HG03558 (cell line): ENCODE measurements around the gene TMOD1.
A peak's percentile ranks its signal among the peaks of the same experiment; 100 is the strongest.
"Not testable (repeated sequence)": the region's sequence is repeated elsewhere in the genome, so short reads cannot be mapped to it uniquely, and the experiment has no call there.

ENCODE experiments used
- ATAC-seq: cut with Tn5 transposase; IDR thresholded peaks from one replicate; pipeline ENCODE4 v1.9.1; 2021; ENCODE audit warnings: moderate number of reproducible peaks; ENCODE audit not compliant: unreplicated experiment; ENCODE audit errors: extremely low read depth

TMOD1 gene

DNA sequence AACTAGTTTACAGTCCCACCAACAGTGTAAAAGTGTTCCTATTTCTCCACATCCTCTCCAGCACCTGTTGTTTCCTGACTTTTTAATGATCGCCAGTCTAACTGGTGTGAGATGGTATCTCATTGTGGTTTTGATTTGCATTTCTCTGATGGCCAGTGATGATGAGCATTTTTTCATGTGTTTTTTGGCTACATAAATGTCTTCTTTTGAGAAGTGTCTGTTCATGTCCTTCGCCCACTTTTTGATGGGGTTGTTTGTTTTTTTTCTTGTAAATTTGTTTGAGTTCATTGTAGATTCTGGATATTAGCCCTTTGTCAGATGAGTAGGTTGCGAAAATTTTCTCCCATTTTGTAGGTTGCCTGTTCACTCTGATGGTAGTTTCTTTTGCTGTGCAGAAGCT lies 80.1 kb downstream of the TMOD1 start:
- ATAC-seq: not testable (repeated sequence)

DNA sequence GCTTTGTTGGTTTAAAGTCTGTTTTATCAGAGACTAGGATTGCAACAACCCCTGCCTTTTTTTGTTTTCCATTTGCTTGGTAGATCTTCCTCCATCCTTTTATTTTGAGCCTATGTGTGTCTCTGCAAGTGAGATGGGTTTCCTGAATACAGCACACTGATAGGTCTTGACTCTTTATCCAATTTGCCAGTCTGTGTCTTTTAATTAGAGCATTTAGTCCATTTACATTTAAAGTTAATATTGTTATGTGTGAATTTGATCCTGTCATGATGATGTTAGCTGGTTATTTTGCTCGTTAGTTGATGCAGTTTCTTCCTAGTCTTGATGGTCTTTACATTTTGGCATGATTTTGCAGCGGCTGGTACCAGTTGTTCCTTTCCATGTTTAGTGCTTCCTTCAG lies 83.3 kb downstream of the TMOD1 start:
- not testable (repeated sequence) for ATAC-seq

DNA sequence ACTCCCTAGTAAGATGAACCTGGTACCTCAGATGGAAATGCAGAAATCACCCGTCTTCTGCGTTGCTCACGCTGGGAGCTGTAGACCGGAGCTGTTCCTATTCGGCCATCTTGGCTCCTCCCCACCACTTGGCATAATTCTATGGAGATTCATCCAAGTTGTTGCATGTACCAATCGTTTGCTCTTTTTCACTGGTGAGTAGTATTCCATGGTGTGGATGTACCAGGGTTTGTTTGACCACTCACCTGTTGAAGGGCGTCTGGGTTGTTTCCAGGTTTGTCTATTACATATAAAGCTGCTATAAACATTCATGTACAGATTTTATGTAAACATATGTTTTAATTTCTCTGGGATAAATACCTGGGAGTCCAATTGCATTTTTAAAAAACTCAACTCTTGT lies 85.4 kb downstream of the TMOD1 start:
- not testable (repeated sequence) for ATAC-seq

DNA sequence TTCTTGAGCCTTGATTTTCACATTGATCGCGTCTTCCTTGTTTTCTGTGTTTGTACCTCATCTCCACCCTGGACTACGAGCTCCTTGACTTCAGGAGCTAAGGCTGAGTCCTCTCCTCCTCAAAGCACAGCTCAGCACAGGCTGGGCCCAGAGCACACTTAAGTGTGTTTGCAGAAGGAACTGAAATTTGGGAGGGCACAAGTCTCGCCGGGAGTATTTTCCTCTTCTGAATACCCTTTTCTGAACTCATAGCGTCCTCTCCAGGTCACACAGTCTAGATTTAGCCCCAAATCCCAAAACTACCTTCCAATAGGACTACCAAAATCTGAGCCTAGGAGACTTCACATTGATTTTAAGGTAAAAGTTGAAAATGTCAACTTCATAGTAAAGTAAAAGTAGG lies 90.1 kb downstream of the TMOD1 start:
- ATAC-seq: no peak

DNA sequence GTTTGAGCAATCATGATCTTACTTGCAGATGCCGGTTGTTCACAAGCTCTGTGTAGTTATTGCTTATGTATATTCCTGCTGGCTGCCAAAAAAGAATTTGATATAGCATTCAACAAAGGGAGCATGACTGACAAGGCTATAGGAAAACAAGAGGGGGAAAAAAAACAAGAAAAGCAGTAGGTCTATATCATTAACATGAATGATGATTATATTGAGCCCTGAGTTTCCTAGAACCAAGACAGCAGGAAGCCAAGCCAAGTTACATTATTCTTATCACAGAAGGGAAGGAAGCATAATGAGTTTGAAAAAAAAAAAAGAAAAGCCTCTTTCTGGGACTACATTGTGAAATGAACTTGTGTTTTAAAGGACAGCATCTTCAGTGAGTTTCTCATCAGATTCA lies 90.7 kb downstream of the TMOD1 start:
- no peak for ATAC-seq

DNA sequence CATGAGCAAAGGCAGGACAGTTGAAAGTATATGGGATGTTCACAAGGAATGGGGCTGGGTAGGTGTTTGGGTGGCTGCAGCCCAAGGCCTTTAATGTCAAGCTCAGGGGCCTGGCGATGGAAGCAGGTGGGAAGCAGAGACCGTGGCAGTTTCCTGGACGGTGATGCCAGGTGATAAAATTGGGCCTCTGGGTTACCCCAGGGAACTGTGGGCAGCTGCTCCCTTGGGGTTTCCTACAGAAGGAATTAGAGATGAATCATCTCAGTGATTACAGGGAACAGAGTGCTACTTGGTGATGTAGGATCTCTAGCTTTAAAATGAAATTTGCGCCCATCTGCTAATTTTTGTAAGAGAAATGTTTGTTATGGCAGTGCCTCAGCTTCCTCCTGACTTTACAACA lies 92.5 kb downstream of the TMOD1 start:
- ATAC-seq: no peak

DNA sequence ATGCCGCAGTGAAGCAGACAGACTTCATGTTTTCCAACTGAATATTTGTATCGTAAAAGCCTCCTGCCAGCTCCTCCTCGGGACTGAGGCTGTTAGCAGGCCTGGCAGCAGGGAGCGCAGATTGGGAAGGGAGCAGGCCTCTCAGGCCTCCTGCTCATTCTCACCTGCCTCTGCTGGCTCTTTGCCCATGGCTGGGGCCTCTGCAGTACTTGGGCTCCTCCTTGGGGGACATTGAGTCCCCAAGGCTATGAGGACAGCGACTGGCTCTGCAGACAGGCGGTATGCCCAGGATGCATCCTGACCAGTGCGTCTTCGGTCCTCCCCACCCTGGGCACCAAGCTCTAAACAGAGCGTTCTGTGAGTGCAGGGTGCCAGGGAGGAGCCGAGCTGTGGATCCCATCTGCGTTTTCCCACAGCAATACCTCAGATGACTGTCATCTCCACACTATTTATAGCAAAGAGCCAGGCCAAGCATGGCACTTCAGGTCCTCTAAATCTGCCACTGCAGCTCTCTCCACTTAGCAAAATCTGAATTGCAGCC lies 93.0 kb downstream of the TMOD1 start:
- no peak for ATAC-seq

DNA sequence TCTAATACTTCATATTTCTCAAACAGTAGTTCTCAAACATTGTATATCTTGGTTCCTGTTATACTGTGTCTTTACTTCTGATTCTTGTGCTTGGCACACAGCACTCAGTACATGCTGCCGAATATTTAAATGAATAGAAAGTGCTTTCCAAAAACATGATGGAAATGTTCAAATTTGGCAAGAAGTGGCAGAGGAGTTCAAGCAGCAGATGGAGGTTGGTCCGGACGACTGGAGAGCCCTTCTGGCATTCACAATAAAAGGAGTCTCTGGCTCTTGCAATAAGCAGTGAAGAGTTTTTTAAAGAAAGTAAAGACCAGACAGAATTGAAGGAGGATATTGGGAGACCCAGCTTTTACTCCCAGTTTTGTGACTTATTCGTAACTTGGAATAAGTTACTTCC lies 95.4 kb downstream of the TMOD1 start:
- no peak for ATAC-seq

DNA sequence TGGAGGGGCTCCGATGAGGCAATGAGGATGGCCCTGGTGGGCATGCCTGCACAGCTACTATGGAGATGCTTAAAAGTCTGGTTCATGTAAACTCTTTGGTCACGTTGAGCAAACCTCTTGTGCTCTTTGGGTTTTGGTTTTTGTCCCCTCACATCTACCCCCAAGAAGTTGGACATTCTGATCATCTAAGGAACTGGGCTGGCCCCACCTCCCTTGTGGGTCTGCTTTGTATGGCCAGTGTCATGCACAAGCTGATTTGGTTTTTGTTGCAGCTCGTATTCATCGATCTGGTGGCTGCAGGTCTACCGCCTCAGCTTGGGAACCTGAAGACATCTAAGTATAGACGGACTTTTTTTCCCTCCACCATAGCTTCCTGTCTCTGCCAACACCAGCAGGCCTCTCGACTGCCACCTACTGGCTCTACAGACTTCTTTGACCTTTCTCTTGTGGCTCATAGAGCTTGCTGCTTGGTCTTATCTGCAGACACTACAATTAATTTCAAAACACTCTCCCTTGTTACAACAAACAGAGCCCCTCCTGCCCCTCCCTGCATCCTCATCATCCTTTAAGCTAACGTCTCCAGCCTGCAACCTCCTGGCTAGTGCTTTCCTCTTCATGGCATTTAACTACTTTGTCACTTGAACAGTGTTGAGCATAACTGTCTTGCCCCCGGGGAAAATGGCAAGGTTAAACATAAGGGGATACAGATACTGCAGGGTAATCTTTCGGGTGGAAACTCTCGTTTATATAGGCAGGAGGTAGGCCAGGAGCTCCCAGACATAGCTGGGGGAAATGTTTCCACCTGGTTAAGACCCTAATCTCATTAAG lies 97.2 kb downstream of the TMOD1 start:
- ATAC-seq: peak; percentile 71

DNA sequence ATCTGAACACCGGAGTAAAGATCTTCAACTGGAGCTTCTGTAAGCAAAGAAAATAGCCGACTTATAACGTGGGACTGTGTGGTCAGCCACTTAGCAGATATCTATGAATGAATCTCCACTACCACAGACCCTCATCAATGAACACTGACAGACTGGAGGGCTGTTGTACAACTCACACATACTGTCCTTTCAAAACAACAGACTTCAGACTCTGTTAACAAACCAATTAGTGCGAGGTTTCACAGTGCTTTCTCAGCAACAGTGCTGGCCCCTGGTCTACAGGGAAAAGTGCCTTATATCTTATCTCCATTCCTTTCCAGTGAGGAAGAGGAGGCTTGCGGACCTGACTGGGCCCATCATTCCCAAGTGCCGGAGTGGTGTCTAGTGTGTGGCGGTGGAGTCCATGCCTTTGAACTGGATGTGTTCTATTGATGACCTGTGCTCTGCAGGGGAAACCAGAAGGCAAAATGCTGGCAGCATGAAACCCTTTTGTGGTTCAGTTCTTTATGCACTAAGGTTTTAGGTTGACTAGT lies 97.9 kb downstream of the TMOD1 start:
- ATAC-seq: no peak

DNA sequence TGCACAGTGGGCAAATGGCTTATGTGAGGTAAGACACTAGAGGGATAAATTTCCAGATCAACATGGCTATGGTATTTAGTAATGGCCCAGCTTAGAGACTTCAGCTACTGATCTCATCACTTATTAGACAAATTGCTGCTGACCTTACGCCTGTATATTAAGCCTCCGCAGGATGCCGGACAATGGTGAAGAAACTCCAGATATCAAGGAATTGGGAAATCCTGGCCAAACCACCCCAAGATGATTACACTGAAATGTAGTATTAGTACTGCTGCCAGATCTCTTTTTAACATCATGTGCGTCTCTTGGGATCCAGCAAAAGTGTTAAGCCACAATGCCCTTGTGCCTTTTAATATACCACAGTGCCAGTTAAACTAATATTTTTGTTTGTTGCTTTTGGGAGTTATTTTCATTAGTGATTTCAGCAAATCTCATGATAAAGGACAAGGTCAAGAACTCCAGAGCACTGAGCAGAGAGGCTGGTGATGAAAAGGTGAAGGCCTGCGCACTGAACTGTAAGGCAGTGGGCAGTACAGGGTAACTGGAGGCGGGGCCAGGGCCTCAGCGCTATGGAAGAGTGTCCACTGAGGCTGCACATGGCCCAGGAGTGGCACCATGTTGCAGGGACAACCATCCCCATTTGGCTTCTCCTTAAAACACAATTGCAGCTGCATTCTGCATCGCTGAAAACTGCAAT lies 99.2 kb downstream of the TMOD1 start:
- ATAC-seq: no peak

DNA sequence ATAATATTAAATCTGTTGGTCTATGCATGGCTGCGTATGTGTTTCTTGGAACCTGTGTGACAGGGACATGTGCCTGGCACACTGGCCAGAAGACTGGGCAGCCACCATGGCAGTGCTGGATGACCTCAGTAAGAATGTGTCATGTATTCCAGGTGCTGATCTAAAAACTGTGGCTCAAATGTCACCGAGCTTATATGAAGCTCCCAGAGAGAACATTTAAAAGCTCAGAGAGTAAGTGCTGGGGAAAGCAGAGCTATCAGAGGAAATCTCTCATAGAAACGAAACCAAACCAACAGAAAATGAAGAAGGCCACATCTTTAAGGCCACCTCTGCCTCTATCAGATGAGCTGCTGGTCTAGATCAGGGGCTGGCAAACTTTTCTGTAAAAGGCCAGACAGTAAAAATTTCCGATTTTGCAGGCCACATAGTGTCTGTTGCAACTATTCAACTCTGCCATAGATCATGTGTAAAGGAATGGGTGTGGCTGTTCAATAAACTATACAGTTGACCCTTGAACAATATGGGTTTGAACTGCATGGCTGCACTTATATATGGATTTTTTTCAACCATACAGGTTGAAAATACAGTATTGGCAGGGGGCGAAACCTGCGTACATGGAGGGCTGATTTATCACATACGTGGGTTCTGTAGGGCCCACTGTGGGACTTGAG lies 99.9 kb downstream of the TMOD1 start:
- no peak for ATAC-seq

DNA sequence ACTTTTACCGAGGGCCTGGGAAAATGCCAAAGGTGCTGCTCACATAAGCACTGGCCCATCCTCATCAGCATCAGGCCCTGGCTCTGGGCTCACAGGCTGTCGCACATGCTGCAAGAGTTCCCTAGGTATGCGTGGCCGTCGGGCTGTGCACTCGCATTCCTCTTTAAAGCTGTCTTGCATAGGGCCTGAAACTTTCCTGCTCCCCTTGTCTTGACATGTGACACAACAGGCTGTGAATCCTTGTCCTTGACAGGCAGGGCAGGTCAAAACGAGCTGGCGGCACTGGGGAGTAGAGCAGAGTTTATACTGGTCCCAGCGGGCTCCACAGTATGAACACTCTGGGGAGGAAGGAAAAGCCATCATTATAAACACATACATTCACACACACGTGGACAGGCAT lies 101.0 kb downstream of the TMOD1 start:
- ATAC-seq: no peak

DNA sequence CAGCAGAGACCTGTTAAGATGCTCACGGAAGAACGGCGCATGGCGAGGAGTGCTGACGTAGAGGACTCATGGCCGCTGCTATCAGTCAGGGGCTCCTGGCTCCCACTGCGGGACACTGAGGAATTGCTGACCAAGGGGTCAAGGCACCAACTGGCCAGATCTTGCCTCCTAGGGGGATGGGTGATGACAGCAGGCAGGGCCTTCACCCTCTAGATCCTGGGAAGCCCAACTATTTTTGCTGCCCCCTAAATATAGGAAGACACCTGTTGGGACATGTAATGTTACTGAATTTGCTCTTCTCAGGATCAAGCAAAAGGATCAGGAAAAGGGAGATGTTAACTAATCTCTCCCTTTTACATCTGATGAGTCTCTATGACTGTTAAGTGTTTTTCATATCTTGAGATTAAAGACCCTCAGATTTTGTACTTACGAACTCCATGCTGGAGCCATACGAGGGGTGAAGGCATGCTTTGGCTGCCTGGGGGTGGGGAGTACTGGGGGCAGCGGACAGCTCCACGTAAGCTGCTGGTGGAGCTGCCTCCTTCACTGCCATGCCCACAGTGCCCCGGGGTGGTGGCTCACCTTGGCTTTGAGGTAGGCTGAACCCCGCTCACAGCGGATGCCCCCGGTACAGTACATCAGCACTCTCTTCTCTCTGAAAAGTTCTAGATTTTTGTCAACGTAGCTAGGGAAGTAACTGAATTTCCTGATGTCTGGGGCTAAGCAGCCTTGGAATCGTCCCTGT lies 103.6 kb downstream of the TMOD1 start:
- no peak for ATAC-seq

DNA sequence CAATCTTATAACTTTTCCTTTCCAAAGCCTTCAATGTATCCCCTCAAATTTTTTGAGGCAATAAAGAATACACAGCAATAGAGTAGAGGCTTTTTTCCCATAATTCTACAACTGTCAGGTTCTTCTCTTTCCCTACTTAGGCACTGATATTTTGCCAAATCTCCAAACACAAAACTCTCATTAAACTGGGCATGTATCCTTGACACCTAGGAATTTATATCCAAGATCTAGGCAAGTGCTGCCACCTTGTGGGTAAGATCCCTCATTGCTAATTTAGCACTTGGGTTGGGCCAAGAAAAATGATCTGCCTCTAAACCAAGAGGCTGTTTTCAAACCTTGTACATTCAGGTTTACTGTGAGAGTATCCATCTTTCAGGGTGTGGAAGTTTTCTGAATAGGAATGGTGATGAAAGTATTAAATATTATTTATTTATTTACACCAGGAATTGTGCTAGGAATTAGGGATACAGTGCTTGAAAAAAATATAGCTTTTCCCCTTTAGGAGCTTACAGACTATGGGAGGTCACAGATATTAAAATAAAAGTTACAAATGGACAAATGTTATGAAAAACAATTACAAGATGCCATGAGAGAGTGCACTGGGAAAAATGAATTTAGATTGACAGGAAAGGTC lies 114.1 kb downstream of the TMOD1 start:
- ATAC-seq: no peak

DNA sequence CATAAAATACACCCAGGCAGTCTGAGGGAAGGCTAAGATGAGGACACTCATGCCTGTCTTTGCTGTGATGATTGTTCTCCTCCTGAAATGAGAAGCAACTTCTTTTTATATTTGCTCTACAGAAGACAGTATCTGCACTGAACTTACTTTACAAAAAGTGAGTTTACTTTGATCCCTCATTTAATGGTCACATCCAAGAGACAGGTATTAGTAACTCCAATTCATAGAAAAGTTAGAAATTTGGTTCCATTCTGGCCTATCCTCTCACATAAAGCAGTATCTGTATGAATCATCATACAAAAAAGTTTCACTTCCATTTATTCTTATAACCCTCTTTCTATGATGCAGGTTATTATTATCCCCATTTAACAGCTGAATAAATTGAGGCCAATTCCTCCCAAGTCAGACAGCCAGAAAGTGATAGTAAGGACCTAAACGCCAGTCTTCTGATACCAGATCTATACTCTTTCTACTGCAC lies 116.5 kb downstream of the TMOD1 start:
- ATAC-seq: no peak

DNA sequence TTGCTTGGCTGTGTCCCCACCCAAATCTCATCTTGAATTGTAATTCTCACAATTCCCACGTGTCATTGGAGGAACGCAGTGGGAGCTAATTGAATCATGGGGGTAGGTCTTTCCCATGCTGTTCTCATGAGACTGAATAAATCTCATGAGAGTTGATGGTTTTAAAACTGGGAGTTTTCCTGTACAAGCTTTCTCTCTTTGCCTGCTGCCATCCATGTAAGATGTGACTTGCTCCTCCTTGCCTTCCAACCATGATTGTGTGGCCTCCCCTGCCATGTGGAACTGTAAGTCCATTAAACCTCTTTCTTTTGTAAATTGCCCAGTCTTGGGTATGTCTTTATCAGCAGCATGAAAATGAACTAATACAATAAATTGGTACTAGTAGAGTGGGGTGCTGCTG lies 118.6 kb downstream of the TMOD1 start:
- ATAC-seq: not testable (repeated sequence)

DNA sequence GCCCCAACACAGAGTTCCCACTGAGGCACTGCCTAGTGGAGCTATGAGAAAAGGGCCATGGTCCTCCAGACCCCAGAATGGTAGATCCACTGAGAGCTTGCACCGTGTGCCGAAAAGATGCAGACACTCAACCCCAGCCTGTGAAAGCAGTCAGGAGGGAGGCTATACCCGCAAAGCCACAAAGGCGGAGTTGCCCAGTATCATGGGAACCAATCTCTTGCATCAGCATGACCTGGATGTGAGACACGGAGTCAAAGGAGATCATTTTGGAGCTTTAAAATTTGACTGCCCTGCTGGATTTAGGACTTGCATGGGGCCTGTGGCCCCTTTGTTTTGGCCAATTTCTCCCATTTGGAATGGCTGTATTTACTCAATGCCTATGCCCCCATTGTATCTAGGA lies 121.0 kb downstream of the TMOD1 start:
- ATAC-seq: not testable (repeated sequence)

DNA sequence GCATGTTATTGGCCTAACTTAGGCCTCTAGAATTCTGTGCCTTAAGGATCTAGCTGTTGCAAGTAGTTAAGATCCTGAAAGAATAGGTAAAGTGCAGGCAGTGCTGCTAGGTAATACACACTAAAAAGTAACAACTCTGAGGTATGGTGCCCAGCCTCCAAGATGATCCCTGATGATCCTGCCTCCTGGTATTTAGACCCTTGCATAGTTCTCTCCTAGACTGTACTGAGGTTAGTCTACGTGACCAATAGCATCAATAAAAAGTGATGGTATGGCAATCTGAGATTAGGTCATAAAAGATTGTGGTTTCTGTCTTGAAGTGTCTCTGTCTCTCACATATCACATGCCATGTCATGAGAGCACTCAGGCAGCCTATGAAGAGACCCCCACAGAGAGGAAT lies 122.5 kb downstream of the TMOD1 start:
- ATAC-seq: no peak
